Measurements from ENCODE around the gene INVS.
"Not testable (repeated sequence)": the region's sequence is repeated elsewhere in the genome, so short reads cannot be mapped to it uniquely, and the experiment has no call there.

The INVS gene

DNA sequence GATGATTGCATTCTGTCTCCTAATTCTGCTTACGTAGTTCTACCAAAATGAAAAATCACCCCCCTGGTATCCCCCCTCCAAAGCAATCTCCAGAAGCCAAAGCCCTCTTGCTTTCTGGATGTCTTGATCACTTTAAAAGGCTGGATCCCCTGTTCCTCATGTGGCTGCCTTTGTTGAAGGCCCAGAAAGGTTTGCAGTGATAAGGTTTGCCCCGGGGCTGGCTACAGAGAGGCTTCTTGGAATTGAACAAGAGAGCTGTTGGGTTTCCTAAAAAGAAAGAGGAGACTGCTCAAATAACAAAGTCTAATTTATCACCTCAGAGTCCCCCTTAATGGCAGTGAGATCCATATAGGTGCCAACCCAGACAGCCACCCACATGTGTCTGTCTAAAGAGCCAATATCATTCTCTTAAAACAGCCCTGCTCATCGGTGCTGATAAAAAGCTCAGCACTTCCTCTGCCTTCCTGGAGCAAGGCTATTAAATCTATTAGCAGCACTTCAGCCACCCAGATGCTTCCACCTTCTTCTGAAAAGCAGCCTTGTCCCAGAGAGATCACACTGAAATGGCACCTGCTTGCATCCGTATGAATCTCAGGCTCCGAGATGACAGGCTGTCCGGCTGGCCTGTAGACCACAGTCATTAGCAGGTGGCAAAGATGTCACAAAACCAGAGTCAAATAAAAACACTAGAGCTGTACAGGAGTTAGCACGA lies 182.8 kb downstream of the INVS start:
- no peak for DNase-seq

DNA sequence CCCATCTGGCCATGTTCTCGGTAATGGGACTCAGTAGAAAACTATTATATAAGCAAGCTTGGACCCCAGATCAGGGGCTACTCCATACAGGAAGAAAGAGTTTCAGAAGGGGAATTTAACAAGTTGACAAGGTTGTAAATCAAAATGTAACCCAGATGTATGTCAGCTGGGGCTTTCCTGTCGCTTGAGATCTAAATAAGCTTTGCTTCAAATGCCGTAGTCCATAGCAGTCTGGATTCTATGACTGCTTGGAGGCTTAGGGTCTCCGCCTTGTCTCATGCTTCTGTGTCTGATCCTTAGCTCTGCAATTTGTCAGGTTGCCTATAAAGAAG lies 183.3 kb downstream of the INVS start:
- DNase-seq = no peak

DNA sequence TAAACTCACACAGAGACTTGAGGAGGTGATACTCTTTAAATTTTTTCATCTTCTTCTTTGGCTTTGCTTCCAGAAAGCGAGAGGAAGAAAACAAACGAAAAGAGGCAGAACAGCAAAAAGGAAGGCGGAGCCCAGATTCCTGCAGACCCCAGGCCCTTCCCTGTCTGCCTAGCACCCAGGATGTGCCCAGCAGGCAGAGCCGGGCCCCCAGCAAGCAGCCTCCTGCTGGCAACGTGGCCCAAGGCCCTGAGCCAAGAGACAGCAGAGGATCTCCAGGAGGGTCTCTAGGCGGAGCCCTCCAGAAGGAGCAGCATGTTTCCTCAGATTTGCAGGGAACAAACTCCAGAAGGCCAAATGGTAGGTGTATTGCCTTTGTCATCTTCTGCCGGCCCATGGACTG lies 185.2 kb downstream of the INVS start:
- no peak for DNase-seq

DNA sequence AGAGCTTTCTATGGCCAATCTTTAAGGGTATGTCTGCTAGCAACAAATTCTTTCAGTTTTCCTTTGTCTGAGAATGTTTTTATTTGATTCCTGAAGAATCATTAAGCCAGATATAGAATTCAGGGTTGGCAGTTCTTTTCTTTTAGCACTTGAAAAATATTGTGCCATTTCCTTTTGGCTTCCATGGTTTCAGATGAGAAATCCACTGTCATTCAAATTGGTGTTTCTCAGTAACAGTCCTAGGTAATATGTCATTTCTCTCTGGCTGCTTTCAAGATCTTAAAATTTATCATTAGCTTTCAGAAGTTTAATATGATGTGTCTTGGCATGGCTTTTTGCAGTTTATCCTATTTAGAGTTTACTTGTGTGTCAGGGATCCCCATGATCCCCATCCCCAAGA lies 186.0 kb downstream of the INVS start:
- DNase-seq = no peak

DNA sequence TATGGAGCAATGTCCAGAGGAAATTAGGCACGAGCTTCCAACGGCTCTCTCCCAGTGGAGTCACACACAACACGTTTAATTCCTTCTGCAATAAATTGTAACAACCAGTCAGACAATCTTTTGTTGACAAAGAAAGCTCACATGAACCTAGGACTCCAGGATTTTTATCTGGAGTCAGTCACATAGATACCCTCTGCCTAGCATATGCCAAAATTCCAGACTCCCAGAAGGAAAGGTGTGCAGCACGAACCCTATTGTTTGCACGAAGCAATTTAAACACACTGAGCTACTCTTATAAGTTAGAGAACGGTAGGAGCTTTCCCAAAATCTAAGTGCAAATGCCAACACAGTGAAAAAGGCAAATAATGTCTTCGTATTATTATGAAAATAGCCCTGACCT lies 186.6 kb downstream of the INVS start:
- DNase-seq = no peak

DNA sequence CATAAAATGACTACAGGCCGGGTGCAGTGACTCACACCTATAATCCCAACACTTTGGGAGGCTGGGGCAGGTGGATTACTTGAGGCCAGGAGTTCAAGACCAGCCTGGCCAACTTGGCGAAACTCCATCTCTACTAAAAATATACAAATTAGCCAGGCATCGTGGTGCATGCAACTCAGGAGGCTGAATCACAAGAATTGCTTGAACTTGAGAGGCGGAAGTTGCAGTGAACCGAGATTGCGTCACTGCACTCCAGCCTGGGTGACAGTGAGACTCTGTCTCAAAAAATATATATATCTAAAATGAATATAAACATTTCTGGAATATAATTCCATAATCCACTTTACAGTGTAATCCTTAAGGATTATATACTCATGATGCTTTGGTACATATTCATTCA lies 187.2 kb downstream of the INVS start:
- no peak for DNase-seq

DNA sequence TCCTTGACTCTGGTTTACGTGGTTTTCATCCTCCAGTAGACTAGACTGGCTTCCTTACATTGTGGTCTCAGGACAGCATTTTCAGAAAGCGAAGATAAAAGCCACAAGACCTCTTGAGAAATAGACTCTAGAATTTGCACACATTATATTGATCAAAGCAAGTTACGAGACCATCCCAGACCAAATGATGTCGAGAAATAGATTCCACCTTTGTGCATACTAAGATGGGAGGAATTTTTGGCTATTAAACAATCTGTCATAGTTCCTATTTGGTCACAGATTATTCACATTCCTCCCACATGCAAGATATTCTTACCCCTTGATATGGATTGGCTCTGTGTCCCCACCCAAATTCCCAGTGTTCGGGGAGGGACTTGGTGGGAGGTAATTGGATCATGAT lies 188.1 kb downstream of the INVS start:
- no peak for DNase-seq

DNA sequence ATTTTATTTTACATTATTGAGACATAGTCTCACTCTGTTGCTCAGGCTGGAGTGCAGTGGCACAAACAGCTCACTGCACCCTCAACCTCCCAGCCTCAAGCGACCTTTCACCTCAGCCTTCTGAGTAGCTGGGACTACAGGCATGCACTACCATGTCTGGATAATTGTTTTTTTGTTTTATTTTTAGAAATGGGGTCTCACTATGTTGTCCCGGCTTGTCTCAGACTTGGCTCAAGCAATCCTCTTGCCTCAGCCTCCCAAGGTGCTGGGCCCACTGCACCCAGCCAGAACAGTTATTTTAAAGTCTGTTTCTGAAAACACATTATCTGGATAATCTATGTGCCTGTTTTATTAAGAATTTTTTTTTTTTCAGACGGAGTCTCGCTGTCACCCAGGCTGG lies 191.7 kb downstream of the INVS start:
- DNase-seq = no peak

DNA sequence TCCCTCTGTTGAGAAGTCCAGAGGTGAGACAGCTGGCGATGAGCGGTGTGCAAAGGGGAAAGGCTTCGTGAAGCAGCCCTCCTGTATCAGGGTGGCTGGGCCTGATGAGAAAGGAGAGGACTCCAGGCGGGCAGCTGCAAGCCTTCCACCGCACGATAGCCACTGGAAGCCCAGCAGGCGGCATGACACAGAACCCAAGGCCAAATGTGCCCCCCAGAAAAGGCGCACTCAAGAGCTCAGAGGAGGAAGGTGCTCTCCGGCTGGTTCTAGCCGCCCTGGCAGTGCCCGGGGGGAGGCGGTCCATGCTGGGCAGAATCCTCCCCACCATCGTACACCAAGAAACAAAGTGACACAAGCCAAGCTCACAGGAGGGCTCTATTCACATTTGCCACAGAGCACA lies 193.4 kb downstream of the INVS start:
- DNase-seq = no peak

DNA sequence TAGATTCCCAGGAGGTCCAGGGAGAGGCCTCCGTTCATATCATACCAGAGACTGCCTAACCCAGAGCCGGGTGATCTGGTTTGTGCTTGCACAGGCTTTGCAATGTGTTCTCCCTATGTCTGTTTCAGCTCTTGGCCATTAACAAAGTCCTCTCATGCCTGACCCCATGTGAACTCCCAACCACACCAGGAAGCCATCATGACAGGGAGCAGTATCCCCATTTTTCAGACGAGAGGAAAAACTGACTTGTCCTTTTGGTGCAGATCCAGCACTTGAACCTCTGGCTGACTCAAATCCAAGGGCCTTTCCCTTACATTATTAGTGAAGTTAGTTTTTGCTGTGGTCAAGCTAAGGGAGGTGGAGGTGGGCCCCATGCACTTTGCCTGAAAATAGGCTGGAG lies 195.3 kb downstream of the INVS start:
- DNase-seq = no peak

DNA sequence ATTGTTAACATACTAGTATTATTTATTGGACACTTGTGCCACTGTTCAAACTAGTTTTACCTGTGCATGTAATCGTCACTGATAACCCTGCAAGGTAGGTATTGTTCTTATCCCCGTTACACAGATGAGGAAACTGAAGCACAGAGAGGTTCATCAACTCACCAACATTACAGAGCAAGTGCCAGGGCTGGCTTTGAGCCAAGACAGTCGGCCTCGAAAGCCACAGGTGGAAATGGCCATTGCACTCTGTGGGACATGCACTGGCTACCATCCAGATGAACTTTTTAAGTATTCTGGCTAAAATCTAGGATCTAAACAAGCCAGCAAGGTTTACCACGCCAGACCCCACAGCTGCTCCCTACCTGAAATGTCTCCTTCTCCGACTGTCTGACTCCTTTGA lies 195.8 kb downstream of the INVS start:
- no peak for DNase-seq

DNA sequence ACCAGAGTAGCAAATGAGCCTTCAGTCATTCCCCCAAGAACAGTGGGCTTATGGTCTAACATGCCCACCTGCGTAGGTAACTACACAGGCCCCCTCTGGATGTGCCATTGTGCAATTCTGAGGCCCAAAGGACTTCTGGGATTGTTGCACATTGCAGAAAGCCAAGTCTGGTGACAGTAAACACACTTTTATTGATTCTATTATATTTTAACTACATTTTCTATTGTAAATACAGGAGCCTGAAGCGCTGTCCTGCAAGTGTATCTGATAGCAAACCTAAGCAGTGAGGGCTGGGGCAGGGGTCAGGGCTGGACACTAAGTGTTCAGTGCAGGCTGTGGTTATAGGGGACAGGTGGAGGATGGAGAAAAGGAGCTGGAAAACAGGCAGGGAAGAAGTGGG lies 196.2 kb downstream of the INVS start:
- DNase-seq = no peak

DNA sequence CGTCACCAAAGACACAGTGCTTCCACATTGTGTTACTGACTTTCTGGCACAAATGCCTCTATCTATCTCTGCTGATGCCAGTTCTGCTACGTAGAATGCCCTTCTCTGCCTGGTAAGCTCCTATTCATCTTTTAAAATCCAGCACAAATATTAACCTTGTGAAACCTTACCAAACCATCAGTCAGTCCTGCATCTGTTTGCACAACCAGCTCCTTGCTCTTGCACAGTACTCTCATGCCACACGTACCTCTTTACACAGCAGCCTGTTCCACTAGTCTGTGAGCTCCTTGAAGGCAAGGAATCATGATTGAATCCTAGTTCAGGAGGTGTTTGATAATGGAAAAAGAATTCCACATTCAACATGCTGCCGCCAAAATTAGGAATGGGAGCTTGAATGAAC lies 197.4 kb downstream of the INVS start:
- no peak for DNase-seq

DNA sequence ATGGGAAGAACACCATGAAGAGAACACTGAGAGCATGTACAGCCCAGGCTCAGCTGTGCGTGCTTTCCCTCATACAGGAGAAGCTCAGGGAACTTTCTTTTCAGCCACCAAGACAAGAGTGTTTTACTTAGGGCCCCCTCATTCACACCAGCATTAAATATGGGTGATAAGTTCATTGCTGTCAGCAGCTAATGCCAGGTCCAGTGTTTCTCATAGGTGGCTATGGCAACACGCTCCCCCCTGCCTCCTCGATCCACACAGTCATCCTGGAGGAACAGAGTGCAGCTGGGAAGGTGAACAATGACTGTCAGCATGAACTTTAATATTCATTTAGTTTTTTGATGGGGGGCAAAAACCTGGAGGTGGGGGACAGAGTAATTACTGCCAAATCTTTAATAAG lies 199.3 kb downstream of the INVS start:
- no peak for DNase-seq

DNA sequence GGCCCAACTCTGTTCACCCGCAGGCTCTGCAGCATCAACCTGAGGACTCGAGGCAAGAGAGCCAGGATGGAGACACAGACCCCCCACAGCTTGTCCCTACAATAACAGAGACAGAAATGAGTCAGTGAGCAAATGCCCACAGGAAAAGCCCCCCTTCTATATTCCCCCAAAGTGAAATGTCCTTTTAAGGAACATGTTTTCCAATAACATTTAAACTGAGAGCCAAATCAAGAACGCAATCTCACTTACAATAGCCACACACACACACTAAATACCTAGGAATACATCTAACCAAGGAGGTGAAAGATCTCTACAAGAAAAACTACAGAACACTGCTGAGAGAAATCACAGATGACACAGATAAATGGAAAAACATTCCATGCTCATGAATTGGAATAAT lies 204.7 kb downstream of the INVS start:
- DNase-seq = no peak

DNA sequence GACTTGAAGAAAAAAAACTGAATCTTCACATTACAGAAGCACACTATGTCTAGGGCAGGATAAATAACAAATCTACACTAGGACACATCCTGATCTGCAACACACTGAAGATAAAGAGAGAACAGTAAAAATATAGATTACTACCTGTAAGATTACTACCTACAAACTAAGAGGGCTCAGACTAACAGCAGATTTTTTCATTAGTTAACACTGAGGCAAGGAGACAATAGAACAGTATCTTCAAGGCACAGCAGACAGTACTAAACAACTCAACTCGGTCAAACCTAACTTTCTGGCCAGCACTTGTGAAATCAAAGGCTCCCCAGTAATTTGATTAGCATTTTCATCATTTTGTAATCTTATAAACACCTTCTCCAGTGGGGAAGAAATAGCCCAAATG lies 207.2 kb downstream of the INVS start:
- DNase-seq = no peak

DNA sequence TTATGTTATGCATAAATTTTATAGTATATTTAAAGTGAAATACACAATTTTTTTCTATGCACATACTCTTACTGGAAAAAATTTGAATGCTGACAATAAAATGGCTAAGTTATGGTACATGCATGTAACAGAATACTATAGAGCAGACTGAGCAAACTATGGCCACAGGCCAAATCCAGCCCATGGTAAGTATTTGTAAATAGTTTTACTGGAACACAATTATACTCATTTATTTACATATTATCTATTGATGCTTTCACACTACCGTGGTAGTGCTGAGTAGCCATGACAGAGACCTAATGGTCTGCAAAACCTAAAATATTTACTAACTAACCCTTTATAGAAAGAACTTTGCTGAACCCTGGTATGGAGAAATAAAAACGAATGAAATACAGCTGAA lies 208.0 kb downstream of the INVS start:
- no peak for DNase-seq

DNA sequence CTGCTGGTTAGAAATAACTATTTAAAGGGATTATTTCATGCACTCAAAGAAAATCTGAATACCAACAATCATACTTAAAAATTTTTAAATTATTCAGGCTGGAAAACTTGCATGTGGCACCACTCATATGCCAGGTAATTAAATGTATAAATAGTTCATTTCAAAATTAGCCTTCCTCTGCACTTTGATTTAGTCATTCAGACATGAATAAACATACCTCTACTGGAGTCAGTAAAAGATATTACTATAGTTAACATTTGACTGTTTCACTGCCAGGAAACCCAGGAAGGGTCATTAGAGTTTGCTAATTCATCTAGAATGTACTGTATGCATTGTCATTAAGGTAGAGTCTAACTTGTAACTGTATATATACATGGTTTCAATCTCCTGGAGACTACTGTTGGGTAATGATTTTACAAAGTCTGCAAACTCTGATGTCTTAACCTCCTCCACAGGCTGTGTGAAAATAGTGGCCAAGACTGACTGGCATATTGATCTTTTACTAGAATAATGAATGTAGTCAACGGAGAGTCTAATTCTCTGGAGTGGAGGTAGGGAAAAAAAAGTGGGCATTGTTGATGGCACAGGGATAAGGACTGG lies 210.0 kb downstream of the INVS start:
- no peak for DNase-seq

DNA sequence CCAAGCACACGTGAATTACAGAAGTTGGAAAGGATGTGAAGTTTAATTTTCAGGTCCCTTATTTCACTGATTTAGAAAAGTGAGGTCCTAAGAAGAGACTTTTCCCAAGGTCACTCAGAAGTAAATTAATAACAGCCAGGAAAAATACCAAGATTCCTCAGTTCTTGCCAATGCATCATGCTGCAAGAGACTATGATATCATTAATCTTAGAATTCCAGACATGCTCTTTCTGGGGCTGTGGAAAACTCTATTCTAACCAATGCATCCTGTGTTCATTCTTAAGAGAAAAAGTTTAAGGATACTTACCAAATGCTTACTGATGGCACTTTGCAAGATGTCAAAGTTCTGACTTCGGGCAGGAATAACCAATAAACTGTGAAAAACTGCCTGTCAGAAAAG lies 210.9 kb downstream of the INVS start:
- no peak for DNase-seq

DNA sequence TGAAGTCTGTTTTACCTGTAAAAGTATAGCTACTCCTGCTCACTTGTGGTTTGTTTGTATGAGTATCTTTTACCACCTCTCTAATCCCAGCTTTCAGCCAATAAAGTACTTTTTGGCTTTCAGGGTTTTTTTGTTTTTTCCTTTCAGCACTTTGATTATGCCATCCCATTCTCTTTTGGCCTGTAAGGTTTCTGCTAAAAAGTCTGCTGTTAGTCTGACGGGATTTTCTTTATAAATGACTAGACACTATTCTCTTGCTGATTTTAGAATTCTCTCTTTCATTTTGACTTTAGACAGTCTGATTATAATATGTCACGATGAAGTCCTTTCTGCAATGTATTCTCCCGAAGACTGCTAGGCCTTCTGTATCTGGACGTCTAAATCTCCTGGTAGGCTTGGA lies 216.5 kb downstream of the INVS start:
- no peak for DNase-seq

DNA sequence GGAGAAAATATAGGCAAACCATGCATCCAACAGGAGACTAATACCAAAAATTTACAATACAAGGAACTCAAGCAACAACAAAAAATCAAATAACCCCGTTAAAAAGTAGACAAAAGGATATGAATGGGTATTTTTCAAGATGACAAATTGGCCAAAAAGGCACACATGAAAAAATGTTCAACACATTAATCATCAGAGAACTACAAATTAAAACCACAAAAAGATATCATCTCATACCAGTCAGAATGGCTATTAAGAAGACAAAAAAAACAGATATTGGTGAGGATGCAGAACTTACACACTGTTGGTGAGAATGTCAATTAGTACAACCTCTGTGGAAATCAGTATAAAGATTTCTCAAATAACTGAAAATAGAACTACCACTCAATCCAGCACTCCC lies 218.7 kb downstream of the INVS start:
- no peak for DNase-seq

DNA sequence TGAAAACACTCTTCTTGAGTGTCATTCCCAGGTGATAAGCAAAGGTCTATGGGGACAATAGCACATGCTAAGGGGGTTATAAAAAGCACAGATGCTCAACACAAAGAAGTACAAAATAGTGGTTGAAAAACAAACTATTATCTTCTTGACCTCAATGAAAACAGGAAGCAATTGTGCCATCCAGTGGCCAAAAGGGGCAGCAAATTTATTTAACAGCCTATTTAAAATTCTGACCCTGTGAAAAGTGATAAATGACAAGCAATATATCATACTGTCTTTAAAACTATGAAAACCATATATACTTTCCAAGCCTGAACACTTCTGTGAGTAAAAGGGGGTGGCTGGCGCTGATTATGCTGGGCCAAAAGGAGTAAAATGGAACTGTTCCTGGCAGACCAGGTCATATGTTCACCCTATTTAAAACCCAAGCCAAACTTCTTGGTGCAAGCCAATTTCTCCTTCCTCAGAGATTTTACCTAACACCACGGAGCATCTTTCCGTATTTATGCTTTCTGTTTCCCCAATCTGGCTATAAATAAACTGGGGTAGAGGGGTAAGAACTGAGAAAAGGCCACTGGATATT lies 224.0 kb downstream of the INVS start:
- DNase-seq = no peak

DNA sequence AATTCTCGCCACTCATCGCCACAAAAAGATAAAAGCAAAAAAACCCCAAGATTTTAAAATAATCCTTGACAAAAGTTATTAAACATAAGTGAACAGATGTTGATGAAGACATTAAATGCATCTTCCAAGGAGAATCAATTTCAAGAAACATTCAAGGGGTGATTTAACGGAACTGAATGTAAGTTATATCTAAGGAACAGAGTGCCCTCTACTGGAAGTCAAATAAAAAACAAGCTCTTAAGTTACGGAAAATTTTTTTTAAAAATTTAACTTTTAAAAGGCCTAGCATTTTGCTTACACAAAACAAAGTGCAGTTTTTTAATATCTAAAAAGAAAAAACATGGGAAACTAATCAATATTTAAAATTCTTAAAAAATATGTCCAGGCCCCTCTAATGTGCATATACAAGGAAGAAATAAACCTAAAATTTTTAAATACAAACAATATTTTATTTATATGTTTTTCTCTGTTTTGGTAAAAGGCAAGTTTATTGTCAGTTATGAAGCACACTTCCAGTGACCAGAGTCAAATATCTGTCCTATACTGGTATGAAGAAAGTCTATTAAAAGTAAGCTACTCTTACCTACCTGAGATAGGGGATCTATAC lies 225.7 kb downstream of the INVS start:
- no peak for DNase-seq

DNA sequence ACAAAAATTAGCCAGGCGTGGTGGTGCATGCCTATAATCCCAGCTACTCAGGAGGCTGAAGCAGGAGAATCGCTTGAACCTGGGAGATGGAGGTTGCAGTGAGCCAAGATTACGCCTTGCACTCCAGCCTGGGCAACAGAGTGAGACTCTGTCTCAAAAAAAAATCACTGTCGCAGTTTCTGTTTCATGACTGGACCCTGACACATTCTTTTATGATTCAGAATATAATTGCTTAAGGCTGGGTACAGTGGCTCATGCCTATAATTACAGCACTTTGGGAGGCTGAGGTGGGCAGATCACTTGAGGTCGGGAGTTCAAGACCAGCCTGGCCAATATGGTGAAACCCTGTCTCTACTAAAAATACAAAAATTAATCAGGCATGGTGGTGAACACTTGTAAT lies 239.7 kb downstream of the INVS start:
- not testable (repeated sequence) for DNase-seq

DNA sequence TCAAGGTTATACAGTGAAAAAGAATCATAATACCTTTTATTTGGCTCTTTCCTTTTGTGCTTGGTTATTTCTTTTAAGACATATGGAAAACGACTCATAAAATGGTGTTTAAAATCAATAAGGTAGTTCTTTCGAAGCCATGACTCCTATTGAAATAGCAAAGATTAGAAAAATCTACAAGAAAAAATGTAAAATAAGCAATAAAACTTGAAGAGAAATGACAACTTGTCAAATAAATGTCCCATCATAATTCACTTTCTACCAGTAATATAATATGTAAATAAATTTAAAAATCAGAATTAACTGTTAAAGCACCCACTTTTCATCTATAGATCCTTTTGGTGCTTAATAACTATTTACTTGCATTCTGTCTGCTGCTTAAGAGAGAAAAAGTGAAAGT lies 241.2 kb downstream of the INVS start:
- no peak for DNase-seq
